SKM-1 treated with dmso at 0.1 percent for 144 hours (cell line): ENCODE results near the gene SH3YL1.

Source experiments
- DNase-seq: peaks from one replicate; lab custom pipeline; 2025; ENCODE audit not compliant: unreplicated experiment; lab: John Stamatoyannopoulos, UW

SH3YL1 gene

GRCh38 chr2:223971-224760 lies 39.7 kb downstream of the SH3YL1 start:
- no peak for DNase-seq

GRCh38 chr2:223451-223850 lies 40.4 kb downstream of the SH3YL1 start:
- no peak for DNase-seq

GRCh38 chr2:216068-216467 lies 47.8 kb downstream of the SH3YL1 start:
- DNase-seq: no peak

- DNase-seq: no peak
Measured at GRCh38 chr2:213932-214693, 49.7 kb downstream of the SH3YL1 start.

GRCh38 chr2:211486-212184 lies 52.2 kb downstream of the SH3YL1 start:
- no peak for DNase-seq

- DNase-seq: no peak
Measured at GRCh38 chr2:210660-211059, 53.2 kb downstream of the SH3YL1 start.

GRCh38 chr2:209470-209869 lies 54.4 kb downstream of the SH3YL1 start:
- DNase-seq: no peak

- DNase-seq: no peak
Measured at GRCh38 chr2:208335-208734, 55.5 kb downstream of the SH3YL1 start.

- DNase-seq: no peak
Measured at GRCh38 chr2:203984-204383, 59.8 kb downstream of the SH3YL1 start.

GRCh38 chr2:203401-203800 lies 60.4 kb downstream of the SH3YL1 start:
- DNase-seq: no peak

- no peak for DNase-seq
Measured at GRCh38 chr2:202945-203344, 60.9 kb downstream of the SH3YL1 start.

GRCh38 chr2:201648-202433 lies 62.0 kb downstream of the SH3YL1 start:
- DNase-seq: no peak

- DNase-seq: no peak
Measured at GRCh38 chr2:199041-199966, 64.5 kb downstream of the SH3YL1 start.

GRCh38 chr2:196406-196805 lies 67.4 kb downstream of the SH3YL1 start:
- DNase-seq: no peak

GRCh38 chr2:195932-196331 lies 67.9 kb downstream of the SH3YL1 start:
- no peak for DNase-seq

- no peak for DNase-seq
Measured at GRCh38 chr2:193141-193671, 70.6 kb downstream of the SH3YL1 start.

- DNase-seq: no peak
Measured at GRCh38 chr2:191311-192190, 72.3 kb downstream of the SH3YL1 start.

GRCh38 chr2:187825-188224 lies 76.0 kb downstream of the SH3YL1 start:
- no peak for DNase-seq

- no peak for DNase-seq
Measured at GRCh38 chr2:185221-185620, 78.6 kb downstream of the SH3YL1 start.
